ENCODE results near the gene EFHD2.

The EFHD2 gene

GRCh38 chr1:15475752-15476314 is 66.1 kb downstream of the EFHD2 start, which contains the start of gene CELA2B:
CELA2B (plus strand) TSS chr1:15476104; CDS start chr1:15476126, 22 bp downstream.
- TF ChIP-seq CTCF (IDR thresholded peaks at IDR 0.05; ENCODE audit: control extremely low read depth, extremely low read depth, low read depth, missing control alignments), result no peak

GRCh38 chr1:15476927-15477326 is 67.2 kb downstream of the EFHD2 start:
- TF ChIP-seq CTCF (IDR thresholded peaks at IDR 0.05; ENCODE audit: control extremely low read depth, extremely low read depth, low read depth, missing control alignments), result no peak
- ChIA-PET CTCF (interaction anchor here (1.9 kb wide), 1 partner anchor 46 kb away, joined by 4 read pairs; no protein-coding TSS in a partner anchor), POLR2A (no interaction called here)
- no peak for DNase-seq (ENCODE audit: extremely low spot score)

More at GRCh38 chr1:15475752-15476314, 66.1 kb downstream of the EFHD2 start, which contains the start of gene CELA2B:
- ChIA-PET POLR2A (no interaction called here), CTCF (interaction anchor here (1.9 kb wide), 1 partner anchor 44 kb away, joined by 4 read pairs; no protein-coding TSS in a partner anchor)
- DNase-seq (ENCODE audit: extremely low spot score), result no peak

- no peak for TF ChIP-seq CTCF (IDR thresholded peaks at IDR 0.05; ENCODE audit: control extremely low read depth, extremely low read depth, low read depth, missing control alignments)
- no peak for DNase-seq (ENCODE audit: extremely low spot score)
- ChIA-PET CTCF (no interaction called here), POLR2A (no interaction called here)
Measured at GRCh38 chr1:15477646-15478212, 68.0 kb downstream of the EFHD2 start.
